ENCODE results near the gene CNOT1. TPM values are rescaled to one million over a fixed set of nuclear protein-coding genes. Genes with fewer than 3 reads are reported as not detected.

CNOT1 gene
- total RNA-seq, 1 donor: 133 TPM

GRCh38 chr16:58563775-58564174 is 65.9 kb downstream of the CNOT1 start:
- no peak for DNase-seq (ENCODE audit: low read depth)

GRCh38 chr16:58563235-58563634 is 66.4 kb downstream of the CNOT1 start:
- TF ChIP-seq CTCF (IDR thresholded peaks at IDR 0.05; ENCODE audit: insufficient read depth, low read depth, low read length): no peak
- no peak overlapping the region for H3K4me3 ChIP-seq (ENCODE audit: low read depth, low read length)
- DNase-seq (ENCODE audit: low read depth): peak; percentile 45

More at GRCh38 chr16:58563775-58564174, 65.9 kb downstream of the CNOT1 start:
- H3K4me3 ChIP-seq (ENCODE audit: low read depth, low read length): no peak overlapping the region
- TF ChIP-seq CTCF (IDR thresholded peaks at IDR 0.05; ENCODE audit: insufficient read depth, low read depth, low read length): peak; percentile 9

- no peak for DNase-seq (ENCODE audit: low read depth)
- no peak for TF ChIP-seq CTCF (IDR thresholded peaks at IDR 0.05; ENCODE audit: insufficient read depth, low read depth, low read length)
- H3K4me3 ChIP-seq (ENCODE audit: low read depth, low read length): no peak overlapping the region
These were observed 72.9 kb downstream of the CNOT1 start for GRCh38 chr16:58556678-58557077.

GRCh38 chr16:58551496-58551895 is 78.1 kb downstream of the CNOT1 start:
- DNase-seq (ENCODE audit: low read depth): no peak
- no peak overlapping the region for H3K4me3 ChIP-seq (ENCODE audit: low read depth, low read length)
- no peak for TF ChIP-seq CTCF (IDR thresholded peaks at IDR 0.05; ENCODE audit: insufficient read depth, low read depth, low read length)

GRCh38 chr16:58548378-58548777 is 81.2 kb downstream of the CNOT1 start:
- no peak overlapping the region for H3K4me3 ChIP-seq (ENCODE audit: low read depth, low read length)

GRCh38 chr16:58543685-58544084 is 85.9 kb downstream of the CNOT1 start:
- no peak for DNase-seq (ENCODE audit: low read depth)
- no peak for TF ChIP-seq CTCF (IDR thresholded peaks at IDR 0.05; ENCODE audit: insufficient read depth, low read depth, low read length)
- no peak overlapping the region for H3K4me3 ChIP-seq (ENCODE audit: low read depth, low read length)

More at GRCh38 chr16:58548378-58548777, 81.2 kb downstream of the CNOT1 start:
- no peak for TF ChIP-seq CTCF (IDR thresholded peaks at IDR 0.05; ENCODE audit: insufficient read depth, low read depth, low read length)
- no peak for DNase-seq (ENCODE audit: low read depth)

- DNase-seq (ENCODE audit: low read depth): no peak
These were observed 87.3 kb downstream of the CNOT1 start for GRCh38 chr16:58542291-58542690.

More at GRCh38 chr16:58542291-58542690, 87.3 kb downstream of the CNOT1 start:
- H3K4me3 ChIP-seq (ENCODE audit: low read depth, low read length): no peak overlapping the region
- no peak for TF ChIP-seq CTCF (IDR thresholded peaks at IDR 0.05; ENCODE audit: insufficient read depth, low read depth, low read length)
